ENCODE results near the gene DDC.

Gene DDC

GRCh38 chr7:50542132-50542531 is 23.1 kb downstream of the DDC start:
- no peaks in the 10 kb centered on the region for H3K36me3 ChIP-seq (replicated peaks; ENCODE audit: low read depth, low read length)
- no peak overlapping the region for H3K4me2 ChIP-seq (ENCODE audit: low read length)
- no peaks in the 10 kb centered on the region for H3K4me1 ChIP-seq (ENCODE audit: low read length)
- no peak overlapping the region for H3K27ac ChIP-seq (ENCODE audit: low read length)
- no peaks in the 10 kb centered on the region for H3K79me2 ChIP-seq (ENCODE audit: low read length)
- H3K27me3 ChIP-seq (ENCODE audit: low read depth, low read length) = no peaks in the 10 kb centered on the region
- no peak overlapping the region for H2AFZ ChIP-seq (ENCODE audit: low read depth, low read length)
- no peak overlapping the region for H3K9ac ChIP-seq (ENCODE audit: low read length)
- H3K4me3 ChIP-seq (ENCODE audit: low read length) = no peak overlapping the region
- H4K20me1 ChIP-seq (ENCODE audit: insufficient read depth, low read length) = no peaks in the 10 kb centered on the region
- TF ChIP-seq CTCF (IDR thresholded peaks at IDR 0.05; ENCODE audit: low read depth, low read length) (no peak), EZH2phosphoT487 (IDR thresholded peaks at IDR 0.05; ENCODE audit: low read depth) (no peak)
- no peaks in the 10 kb centered on the region for H3K9me3 ChIP-seq (ENCODE audit: insufficient read depth, low read length)

- Histone ChIP-seq H3K36me3 (replicated peaks; ENCODE audit: low read depth, low read length) (no peaks in the 10 kb centered on the region), H3K4me1 (ENCODE audit: low read length) (no peaks in the 10 kb centered on the region), H3K4me2 (ENCODE audit: low read length) (no peak overlapping the region), H3K9me3 (ENCODE audit: insufficient read depth, low read length) (no peaks in the 10 kb centered on the region), H3K27ac (ENCODE audit: low read length) (no peak overlapping the region), H3K9ac (ENCODE audit: low read length) (no peak overlapping the region), H2AFZ (ENCODE audit: low read depth, low read length) (no peak overlapping the region), H3K27me3 (ENCODE audit: low read depth, low read length) (no peaks in the 10 kb centered on the region), H3K4me3 (ENCODE audit: low read length) (no peak overlapping the region), H3K79me2 (ENCODE audit: low read length) (no peaks in the 10 kb centered on the region), H4K20me1 (ENCODE audit: insufficient read depth, low read length) (no peaks in the 10 kb centered on the region)
- TF ChIP-seq EZH2phosphoT487 (IDR thresholded peaks at IDR 0.05; ENCODE audit: low read depth) (no peak), CTCF (IDR thresholded peaks at IDR 0.05; ENCODE audit: low read depth, low read length) (no peak)
These were observed 24.2 kb downstream of the DDC start for GRCh38 chr7:50540785-50541579.

GRCh38 chr7:50539725-50540124 is 25.5 kb downstream of the DDC start:
- Histone ChIP-seq H3K36me3 (replicated peaks; ENCODE audit: low read depth, low read length) (no peaks in the 10 kb centered on the region), H3K4me3 (ENCODE audit: low read length) (no peak overlapping the region), H2AFZ (ENCODE audit: low read depth, low read length) (no peak overlapping the region), H3K27me3 (ENCODE audit: low read depth, low read length) (no peaks in the 10 kb centered on the region), H3K27ac (ENCODE audit: low read length) (no peak overlapping the region), H3K4me2 (ENCODE audit: low read length) (no peak overlapping the region), H3K4me1 (ENCODE audit: low read length) (0 out of 2 replicates have a peak, but pooled peaks cover 2% of the 10 kb centered on the region), H3K9ac (ENCODE audit: low read length) (no peak overlapping the region), H4K20me1 (ENCODE audit: insufficient read depth, low read length) (no peaks in the 10 kb centered on the region), H3K79me2 (ENCODE audit: low read length) (no peaks in the 10 kb centered on the region), H3K9me3 (ENCODE audit: insufficient read depth, low read length) (no peaks in the 10 kb centered on the region)
- TF ChIP-seq EZH2phosphoT487 (IDR thresholded peaks at IDR 0.05; ENCODE audit: low read depth) (no peak), CTCF (IDR thresholded peaks at IDR 0.05; ENCODE audit: low read depth, low read length) (no peak)

- Histone ChIP-seq H3K9me3 (ENCODE audit: insufficient read depth, low read length) (no peaks in the 10 kb centered on the region), H3K36me3 (replicated peaks; ENCODE audit: low read depth, low read length) (no peaks in the 10 kb centered on the region), H3K27me3 (ENCODE audit: low read depth, low read length) (no peaks in the 10 kb centered on the region), H2AFZ (ENCODE audit: low read depth, low read length) (no peak overlapping the region), H3K4me1 (ENCODE audit: low read length) (0 out of 2 replicates have a peak, but pooled peaks cover 3% of the 10 kb centered on the region), H3K4me3 (ENCODE audit: low read length) (no peak overlapping the region), H3K4me2 (ENCODE audit: low read length) (no peak overlapping the region), H3K9ac (ENCODE audit: low read length) (no peak overlapping the region), H4K20me1 (ENCODE audit: insufficient read depth, low read length) (no peaks in the 10 kb centered on the region), H3K27ac (ENCODE audit: low read length) (no peak overlapping the region), H3K79me2 (ENCODE audit: low read length) (no peaks in the 10 kb centered on the region)
- no peak for TF ChIP-seq CTCF (IDR thresholded peaks at IDR 0.05; ENCODE audit: low read depth, low read length)
- TF ChIP-seq EZH2phosphoT487 (IDR thresholded peaks at IDR 0.05; ENCODE audit: low read depth) = no peak
These were observed 26.7 kb downstream of the DDC start for GRCh38 chr7:50538478-50538877.
